B cell (primary cell): Measurements from ENCODE around the gene ASTN2. TPM values are rescaled to one million over a fixed set of nuclear protein-coding genes. Genes with fewer than 3 reads are reported as not detected.

Experiments
- ATAC-seq: fragments of 200-7000 bp; cut with Tn5 transposase; one replicate; pipeline ENCODE4 v1.10.0; 2021; ENCODE audit warnings: low read depth, mild to moderate bottlenecking, moderate number of reproducible peaks, moderate library complexity
- CTCF ChIA-PET: fragments of 350-600 bp; sonication (Branson Sonifier 250); formaldehyde crosslinking; loops from one replicate; lab custom pipeline; 2021; ENCODE audit warnings: antibody characterized with exemption, inconsistent platforms; lab: Charles Lee
- POLR2A ChIA-PET: fragments of 350-600 bp; sonication (Branson Sonifier 250); formaldehyde crosslinking; loops from one replicate; lab custom pipeline; 2021; ENCODE audit warnings: antibody characterized with exemption; lab: Charles Lee
- DNase-seq: peaks from one replicate; pipeline ENCODE4 v3.0.0; 2013
- H2AFZ ChIP-seq: 2 replicates; pipeline ENCODE4 v1.6.1; 2012; ENCODE audit warnings: mild to moderate bottlenecking, low read depth, low read length; ENCODE audit not compliant: insufficient read depth, poor library complexity, severe bottlenecking
- H3K27ac ChIP-seq, 2 donors: 1 replicate in 1 of 2; 2 replicates in 1 of 2; pipeline ENCODE4 v1.5.1; 2012 to 2013; ENCODE audit warnings: low read length in 2 of 2, mild to moderate bottlenecking in 2 of 2, moderate library complexity in 1 of 2
- H3K27me3 ChIP-seq, 4 experiments: fragments of 200-600 bp in 1 of 4; sonication (generic) in 1 of 4; replicated peaks in 1 of 4; 1 replicate in 2 of 4; 2 replicates in 2 of 4; pipeline versions ENCODE4 v1.6.1 to v1.7.0; 2013 to 2016; ENCODE audit warnings: low read length in 3 of 4, mild to moderate bottlenecking in 2 of 4, mixed read lengths in 1 of 4, moderate library complexity in 1 of 4; ENCODE audit not compliant: insufficient read depth in 4 of 4, control insufficient read depth in 3 of 4; ENCODE audit errors: control extremely low read depth in 1 of 4
- H3K36me3 ChIP-seq, 2 experiments: replicated peaks in 1 of 2; 1 replicate in 1 of 2; 2 replicates in 1 of 2; pipeline versions ENCODE4 v1.6.1 to v1.7.1; 2013; ENCODE audit warnings: low read length in 1 of 2; ENCODE audit not compliant: insufficient read depth in 2 of 2, control insufficient read depth in 1 of 2; ENCODE audit errors: control extremely low read depth in 1 of 2, extremely low read depth in 1 of 2
- H3K4me1 ChIP-seq, 2 donors: fragments of 200-600 bp in 1 of 2; sonication (generic) in 1 of 2; 1 replicate in 1 of 2; 2 replicates in 1 of 2; pipeline versions ENCODE4 v1.5.1 to v1.6.1; 2013 to 2017; ENCODE audit warnings: low read length in 2 of 2; ENCODE audit not compliant: control insufficient read depth in 2 of 2, insufficient read depth in 2 of 2
- H3K4me2 ChIP-seq: replicated peaks from 2 replicates; pipeline ENCODE3; 2012; ENCODE audit warnings: mild to moderate bottlenecking, low read depth, low read length; ENCODE audit not compliant: poor library complexity, severe bottlenecking
- H3K4me3 ChIP-seq, 5 experiments: fragments of 200-600 bp in 1 of 5; sonication (generic) in 1 of 5; 1 replicate in 3 of 5; 2 replicates in 2 of 5; pipeline versions ENCODE4 v1.5.1 to v1.7.0; 2011 to 2016; ENCODE audit warnings: low read length in 4 of 5, mild to moderate bottlenecking in 4 of 5, low read depth in 2 of 5, control low read depth in 1 of 5, moderate library complexity in 1 of 5; ENCODE audit not compliant: insufficient read depth in 1 of 5; ENCODE audit errors: control extremely low read depth in 1 of 5, extremely low read depth in 1 of 5
- H3K79me2 ChIP-seq: fragments of 200-600 bp; sonication (generic); one replicate; pipeline ENCODE4 v1.6.0; 2016; ENCODE audit warnings: low read length; ENCODE audit not compliant: control insufficient read depth, insufficient read depth
- H3K9ac ChIP-seq: fragments of 200-600 bp; sonication (generic); 2 replicates; pipeline ENCODE4 v1.6.1; 2017; ENCODE audit warnings: mild to moderate bottlenecking, low read length, moderate library complexity
- H3K9me3 ChIP-seq, 3 donors: one replicate each; pipeline versions ENCODE4 v1.6.1 to v1.7.1; 2013; ENCODE audit warnings: low read length in 2 of 3; ENCODE audit not compliant: control insufficient read depth in 2 of 3, insufficient read depth in 1 of 3; ENCODE audit errors: control extremely low read depth in 1 of 3
- H4K20me1 ChIP-seq: 2 replicates; pipeline ENCODE4 v1.6.0; 2012; ENCODE audit warnings: mild to moderate bottlenecking, low read length; ENCODE audit not compliant: insufficient read depth, control insufficient read depth, poor library complexity, severe bottlenecking
- H3K27ac Mint-ChIP-seq: one replicate; pipeline ENCODE4 v1.8.0; 2021; ENCODE audit warnings: mixed read lengths
- H3K27me3 Mint-ChIP-seq: one replicate; pipeline ENCODE4 v1.8.0; 2021; ENCODE audit warnings: mixed read lengths
- H3K4me1 Mint-ChIP-seq: one replicate; pipeline ENCODE4 v1.8.0; 2021; ENCODE audit warnings: mixed read lengths
- H3K4me3 Mint-ChIP-seq: one replicate; pipeline ENCODE4 v1.8.0; 2021; ENCODE audit warnings: mixed read lengths
- H3K9me3 Mint-ChIP-seq: one replicate; pipeline ENCODE4 v1.8.0; 2022; ENCODE audit warnings: mixed read lengths; ENCODE audit not compliant: insufficient read depth
- CTCF ChIP-seq: fragments of 200-600 bp; IDR thresholded peaks from one replicate; pipeline ENCODE4 v1.8.0; 2022; ENCODE audit warnings: antibody characterized with exemption, mild to moderate bottlenecking
- EZH2 ChIP-seq: IDR thresholded peaks from 2 replicates; pipeline ENCODE4 v1.6.1; 2012; ENCODE audit warnings: borderline replicate concordance, low read depth, mild to moderate bottlenecking, moderate library complexity, low read length; ENCODE audit not compliant: insufficient read depth, poor library complexity, severe bottlenecking
- WGBS: methylation state at CpG from one replicate; pipeline ENCODE4 v1.1.5; 2013; ENCODE audit warnings: missing lambda C conversion rate; ENCODE audit not compliant: insufficient coverage; 5-methylcytosine and 5-hydroxymethylcytosine counted together
- intact Hi-C: fragments of 100-400 bp; cut with micrococcal nuclease; formaldehyde crosslinking; loops from one replicate; pipeline ENCODE4 v1.10.0; 2022
- polyA plus RNA-seq: library from polyadenylated mRNA; depleted of rRNA; stranded (reverse); fragments of >200 nt; gene quantifications from 2 replicates; pipeline ENCODE4 v1.2.3, GENCODE V29; 2012
- total RNA-seq, 2 donors: library from RNA; stranded (reverse); fragments of 120-200 nt in 1 of 2; gene quantifications; 1 replicate in 1 of 2; 2 replicates in 1 of 2; pipeline versions ENCODE4 v1.2.3 to v1.2.4, GENCODE V29; 2013 to 2022

ASTN2 gene
- total and polyA plus RNA-seq, 2 donors (not counting 1 experiment from before 2014, with no cell fraction given) = 1.2 to 3.6 TPM

- no peaks in the 10 kb centered on the region for H3K4me1 Mint-ChIP-seq
Observed at GRCh38 chr9:116483622-116484491, 931.0 kb downstream of the ASTN2 start.

More at GRCh38 chr9:116483622-116484491, 931.0 kb downstream of the ASTN2 start:
- Mint-ChIP-seq H3K27ac (no peak overlapping the region), H3K27me3 (no peaks in the 10 kb centered on the region), H3K4me3 (no peak overlapping the region), H3K9me3 (no peaks in the 10 kb centered on the region)
- Histone ChIP-seq H3K9ac (no peak overlapping the region), H3K79me2 (no peaks in the 10 kb centered on the region), H3K36me3 (no peaks in the 10 kb centered on the region), H3K4me3 (no peak overlapping the region), H3K27me3 (no peaks in the 10 kb centered on the region), H3K4me2 (no peak overlapping the region), H3K27ac (no peak overlapping the region), H3K9me3 (no peaks in the 10 kb centered on the region), H4K20me1 (no peaks in the 10 kb centered on the region), H3K4me1 (no peaks in the 10 kb centered on the region), H2AFZ (no peak overlapping the region)
- ATAC-seq (no peak), DNase-seq (no peak)
- WGBS = 93% methylated on average over 6 of the region's 8 CpGs
- TF ChIP-seq EZH2 = no peak
- no peak for TF ChIP-seq CTCF
- intact Hi-C loops = no loop called here
- CTCF ChIA-PET = no interaction called here
- POLR2A ChIA-PET = no interaction called here
